ACHN (cell line): ENCODE measurements around the gene IQUB.
A peak's percentile ranks its signal among the peaks of the same experiment; 100 is the strongest.

Source experiments
- DNase-seq: peaks from one replicate; pipeline ENCODE4 v3.0.0-alpha.2; 2015
- in situ Hi-C: cut with HindIII; loops from 2 replicates; pipeline ENCODE4 v1.10.0; 2017; ENCODE audit warnings: low sequenced_read_pairs, low pct_ligation_motif_present, low pct_unique_long_range_greater_than_20kb

Gene IQUB

DNA sequence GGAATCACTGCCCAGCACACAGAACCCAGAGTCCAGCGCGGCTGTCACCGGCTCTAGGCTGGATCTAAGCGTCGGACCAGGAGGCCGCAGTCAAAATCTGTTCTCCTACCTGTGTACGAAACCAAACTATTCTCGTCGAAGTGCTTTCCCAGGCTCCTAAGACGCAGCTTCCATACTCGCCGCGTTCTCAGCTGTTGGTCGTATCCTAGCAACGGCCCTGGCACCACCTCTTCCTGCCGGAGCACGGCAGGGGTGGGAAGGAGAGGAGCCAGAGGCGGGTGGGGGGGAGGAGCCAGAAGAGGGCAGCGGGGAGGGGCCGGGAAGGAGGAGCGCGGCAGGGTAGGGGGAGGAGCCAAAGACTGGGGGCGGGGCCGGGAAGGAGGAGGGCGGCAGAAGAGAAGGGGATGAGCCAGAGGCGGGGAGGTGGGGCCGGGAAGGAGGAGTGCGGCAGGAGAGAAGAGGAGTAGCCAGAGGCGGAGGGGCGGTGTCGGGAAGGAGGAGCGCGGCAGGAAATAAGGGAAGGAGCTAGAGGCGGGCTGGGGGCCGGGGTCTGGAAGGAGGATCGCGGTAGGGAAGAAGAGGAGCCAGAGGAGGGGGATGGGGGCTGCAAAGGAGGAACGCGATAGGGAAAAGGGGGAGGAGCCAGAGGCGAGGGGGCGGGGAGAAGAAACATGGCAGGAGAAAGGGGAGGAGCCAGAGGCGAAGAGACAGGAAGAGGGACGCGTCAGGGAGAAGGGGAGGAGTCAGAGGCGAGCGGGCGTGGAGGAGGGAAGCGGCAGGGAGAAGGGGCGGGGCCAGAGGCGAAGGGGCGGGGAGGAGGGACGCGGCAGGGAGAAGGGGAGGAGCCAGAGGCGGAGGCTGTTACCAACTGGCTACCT lies at the start of gene IQUB:
IQUB (minus strand) TSS at position 213 of the 878 bp plus-strand sequence. CDS start 22,255 bp downstream, outside the sequence.
- in situ Hi-C loops, result no loop called here

DNA sequence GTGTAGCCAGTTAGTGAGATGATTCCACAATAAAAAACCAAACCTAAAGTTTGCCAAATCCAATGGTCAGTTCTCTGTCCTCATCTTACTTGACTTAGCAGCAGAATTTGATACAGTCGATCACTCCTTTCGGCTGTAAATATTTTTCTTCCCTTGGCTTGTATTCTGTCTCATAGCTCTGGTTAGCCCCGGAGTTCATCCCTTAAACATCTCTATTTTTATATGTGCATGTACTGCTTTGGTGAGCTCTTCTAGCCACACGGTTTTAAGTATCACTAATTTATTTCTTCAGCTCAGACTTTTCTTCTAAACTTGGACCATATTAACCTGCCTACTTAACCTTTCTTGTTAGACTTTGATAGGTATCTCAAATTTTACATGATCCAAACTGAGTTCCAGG lies 49.4 kb upstream of the IQUB start:
- in situ Hi-C loops, result no loop called here
- DNase-seq, result no peak

More for the DNA sequence above, at the start of gene IQUB:
- DNase-seq, result peak; percentile 99

DNA sequence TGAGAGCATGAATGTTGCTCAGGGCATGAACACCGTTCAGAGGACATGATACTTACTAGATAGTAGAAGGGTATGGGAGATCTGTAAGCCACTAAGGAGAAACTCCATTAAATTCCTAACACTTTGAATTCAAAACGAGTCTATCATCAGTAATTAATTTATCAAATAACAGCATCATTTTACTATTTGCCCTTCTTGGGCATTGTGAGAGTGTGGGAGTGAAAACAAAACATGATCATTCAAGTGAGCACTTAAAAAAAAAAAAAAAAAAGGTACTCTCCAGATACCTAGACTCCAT lies 46.7 kb upstream of the IQUB start:
- in situ Hi-C loops, result no loop called here
- no peak for DNase-seq

DNA sequence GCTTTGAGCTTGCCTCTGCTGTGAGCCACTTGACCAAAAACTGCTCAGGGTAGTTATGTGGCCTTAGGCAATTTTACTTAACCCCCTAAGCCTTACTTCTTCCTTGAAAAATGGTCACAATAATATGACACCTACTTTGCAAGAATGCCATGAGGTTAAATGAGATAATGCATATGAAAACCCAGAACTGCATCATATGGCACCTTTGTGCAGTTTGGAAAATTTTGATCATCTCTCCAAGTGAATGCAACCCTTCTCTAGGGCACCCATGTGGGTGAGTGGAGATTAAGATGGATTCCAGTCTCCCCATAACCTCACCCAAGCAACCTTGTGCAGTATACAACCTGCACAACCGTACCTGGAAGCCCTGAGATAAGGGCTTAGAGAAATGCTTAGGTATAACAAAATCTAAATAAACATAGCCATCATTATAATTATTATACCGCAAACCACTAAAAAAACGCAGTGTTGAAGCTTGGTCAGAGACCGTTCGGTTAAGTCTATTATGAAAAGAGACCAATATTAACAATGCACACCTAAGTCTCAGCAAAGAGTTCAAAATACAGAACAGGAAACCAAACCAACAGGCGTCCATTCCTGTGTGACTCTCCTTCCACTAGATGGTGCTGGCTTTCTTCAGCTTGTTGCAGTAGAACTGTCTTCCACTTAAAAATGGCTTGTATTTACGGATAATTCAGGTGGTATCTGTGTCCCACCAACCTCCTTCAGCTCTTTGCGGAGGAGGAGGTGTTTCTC lies 46.2 kb upstream of the IQUB start:
- peak; percentile 72 for DNase-seq
- in situ Hi-C loops, result no loop called here

DNA sequence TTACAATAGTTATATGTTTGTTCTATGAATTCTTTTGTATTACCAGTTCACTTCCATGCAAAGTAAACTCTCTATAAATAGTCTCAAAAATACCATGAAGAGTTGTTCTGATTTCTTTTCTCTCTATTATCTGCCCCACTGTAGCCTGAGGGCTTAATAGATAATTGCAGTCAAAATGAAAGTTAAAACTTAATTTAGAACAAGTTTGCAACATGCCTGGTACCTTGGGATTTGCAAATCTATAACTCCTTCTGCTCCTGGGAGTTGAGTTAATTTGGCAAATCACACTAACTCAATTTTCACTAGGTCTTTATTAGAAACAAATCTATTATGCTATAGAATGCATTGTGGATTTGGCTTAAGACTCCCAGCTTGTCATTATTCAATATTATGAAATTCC lies 45.0 kb upstream of the IQUB start:
- no peak for DNase-seq
- in situ Hi-C loops, result no loop called here

DNA sequence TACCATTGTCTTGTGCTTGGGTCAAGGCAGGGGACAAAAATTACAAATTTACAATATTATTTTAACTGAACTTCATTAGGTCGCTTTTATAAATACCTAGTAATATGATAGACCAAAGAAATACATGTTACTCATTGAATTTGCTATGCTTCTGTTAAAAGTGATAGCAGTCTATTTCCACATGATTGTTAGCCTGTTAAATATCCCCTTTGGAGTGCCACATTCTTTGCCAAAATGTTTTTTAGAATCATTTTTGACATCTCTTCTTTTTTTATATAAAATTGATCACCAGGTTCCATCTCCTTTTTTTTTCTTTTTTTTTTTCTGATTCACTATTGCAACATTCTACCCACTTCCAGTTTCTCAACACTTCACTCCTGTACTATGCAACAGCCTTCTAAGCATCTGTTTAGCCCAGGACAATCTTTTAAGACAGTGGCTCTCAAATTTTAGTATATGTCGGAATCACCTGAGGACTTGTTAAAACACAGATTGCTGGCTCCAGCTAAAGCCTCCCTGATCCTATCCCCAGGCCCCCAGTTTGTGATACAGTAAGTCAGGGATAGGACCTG lies 39.6 kb upstream of the IQUB start:
- in situ Hi-C loops, result no loop called here
- DNase-seq, result no peak

DNA sequence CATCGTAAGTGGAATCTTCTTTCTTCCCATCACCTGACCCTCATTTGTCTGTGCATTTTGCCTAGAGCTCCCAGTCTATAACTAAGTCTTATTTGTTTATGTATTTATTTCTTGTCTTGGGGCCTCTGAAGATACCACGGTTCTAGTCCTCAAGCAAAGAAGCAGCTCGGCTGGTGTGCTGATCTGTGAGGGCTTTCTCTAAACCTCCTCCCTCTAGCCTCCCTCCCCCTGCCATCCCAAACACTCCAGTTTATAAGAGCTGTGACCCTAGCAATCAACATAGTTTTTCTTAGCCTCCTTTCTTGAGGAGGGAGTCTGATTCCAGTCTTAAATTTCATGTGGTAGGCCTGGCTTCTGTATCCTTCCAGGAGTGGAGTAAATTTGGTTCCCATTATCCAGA lies 38.9 kb upstream of the IQUB start:
- DNase-seq, result no peak
- in situ Hi-C loops, result no loop called here

DNA sequence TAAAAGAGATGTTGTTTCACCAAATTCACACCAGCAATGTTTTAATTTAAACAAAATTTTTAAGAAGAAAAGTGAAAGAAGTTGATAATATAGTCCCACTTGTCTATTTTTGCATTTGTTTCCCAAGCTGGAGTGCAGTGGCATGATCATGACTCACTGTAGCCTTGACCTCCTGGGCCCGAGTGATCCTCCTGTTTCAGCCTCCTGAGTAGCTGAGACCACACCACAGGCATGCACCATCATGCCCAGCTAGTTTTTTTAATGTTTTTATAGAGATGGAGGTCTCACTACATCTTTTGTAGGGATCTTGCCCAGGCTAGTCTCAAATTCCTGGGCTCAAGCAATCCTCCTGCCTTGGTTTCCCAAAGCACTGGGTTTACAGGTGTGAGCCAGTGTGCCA lies 37.3 kb upstream of the IQUB start:
- in situ Hi-C loops, result no loop called here

DNA sequence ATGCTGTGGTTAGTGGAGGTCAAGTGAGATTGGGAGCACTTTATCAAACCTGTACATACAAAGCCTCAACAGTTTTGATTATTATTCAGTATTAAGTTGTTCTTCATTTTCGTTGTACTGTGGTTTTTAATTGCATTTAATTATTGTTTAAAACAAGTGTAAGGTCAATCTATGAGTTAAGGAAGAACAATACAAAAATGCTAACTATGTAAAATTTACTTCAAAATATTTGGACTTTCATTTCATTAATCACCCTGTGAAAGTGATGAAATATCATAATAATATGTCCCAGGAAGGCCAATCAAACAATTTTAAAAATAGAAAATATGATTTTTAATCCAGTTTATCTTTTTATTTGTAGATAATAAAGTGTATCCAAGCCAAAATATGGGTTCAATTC lies 36.8 kb upstream of the IQUB start:
- no peak for DNase-seq
- in situ Hi-C loops, result no loop called here

More for the DNA sequence above, 37.3 kb upstream of the IQUB start:
- no peak for DNase-seq

DNA sequence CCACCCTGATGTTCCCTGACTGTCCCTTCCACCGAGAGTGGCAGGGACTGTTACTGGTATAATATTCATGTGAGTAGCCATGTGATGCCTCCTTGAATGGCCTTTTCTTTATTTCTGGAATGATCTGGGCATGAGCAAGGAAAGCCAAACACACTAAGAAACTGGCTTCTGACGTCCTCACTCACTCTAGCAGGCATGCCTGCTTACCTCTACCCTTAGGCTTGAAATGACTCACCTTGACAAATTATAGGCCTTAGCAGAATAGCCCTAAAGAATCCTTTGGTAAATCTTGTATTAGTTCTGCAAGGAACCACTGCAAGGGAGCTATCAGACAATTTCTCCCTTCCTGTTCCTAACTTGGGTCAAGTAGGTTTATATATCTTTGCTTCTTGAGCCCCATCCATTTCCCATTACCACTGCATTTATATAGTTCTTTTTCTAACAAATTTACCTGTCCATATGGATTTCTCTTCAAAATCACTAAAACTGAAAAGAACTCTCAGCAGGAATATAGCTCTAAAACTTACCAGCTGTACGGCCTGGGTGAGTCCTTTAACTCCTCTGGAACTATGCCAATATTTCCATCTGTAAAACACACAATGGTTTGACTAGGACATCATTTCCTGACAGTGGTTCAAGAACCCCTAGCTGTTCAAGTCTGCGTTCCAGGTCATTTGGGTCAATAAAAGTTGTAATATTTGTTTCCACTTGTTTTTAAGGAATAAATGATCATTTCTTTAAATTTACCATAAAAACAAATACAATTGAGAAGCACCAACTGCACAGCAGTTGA lies 36.2 kb upstream of the IQUB start:
- in situ Hi-C loops, result no loop called here
- DNase-seq, result no peak

DNA sequence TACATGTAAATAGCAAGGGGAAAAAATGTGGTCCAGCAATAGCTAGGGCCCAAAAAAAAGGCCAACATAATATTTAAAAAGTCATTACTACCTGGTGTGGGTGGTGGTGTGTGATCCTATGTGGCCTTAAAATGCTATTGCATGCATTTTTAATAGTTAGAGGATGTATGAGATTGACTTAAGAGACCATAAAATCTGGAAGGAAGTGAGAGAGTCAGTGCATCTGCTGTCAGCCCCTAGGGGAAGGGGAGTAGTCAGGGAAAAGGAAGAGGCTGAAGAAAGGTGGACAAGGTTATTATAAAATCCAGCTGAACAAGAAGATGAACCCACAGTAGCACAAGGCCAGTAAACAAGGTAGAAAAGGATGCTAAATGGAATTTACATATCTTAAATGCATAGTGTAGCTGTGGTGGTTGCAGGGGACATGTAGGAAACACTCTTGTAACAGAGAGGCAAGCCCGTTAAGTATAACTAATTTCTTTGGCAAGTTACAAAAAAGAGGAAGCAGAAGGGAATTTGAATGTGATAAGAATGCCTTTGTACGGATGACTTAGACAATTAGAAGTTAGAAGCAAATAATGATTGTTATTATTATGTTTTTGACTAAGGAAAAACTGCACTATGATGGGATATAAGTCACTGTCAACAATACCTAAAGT lies 35.1 kb upstream of the IQUB start:
- in situ Hi-C loops, result no loop called here
- DNase-seq, result no peak

DNA sequence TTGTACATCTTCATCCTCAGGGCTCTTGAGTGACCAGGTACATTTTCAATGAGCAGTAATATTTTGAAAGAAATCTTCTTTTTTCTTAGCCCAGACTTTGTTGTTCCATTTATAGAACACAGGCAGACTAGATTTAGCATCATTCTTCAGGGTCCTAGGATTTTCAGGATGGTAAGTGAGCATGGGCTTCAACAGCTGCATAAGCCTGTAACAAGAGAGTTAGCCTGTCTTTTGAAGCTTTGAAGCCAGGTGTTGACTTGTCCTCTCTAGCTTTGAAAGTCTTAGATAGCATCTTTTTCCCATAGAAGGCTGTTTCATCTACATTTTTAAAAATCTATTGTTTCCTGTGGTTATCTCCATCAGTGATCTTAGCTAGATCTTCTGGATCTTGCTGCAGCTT lies 27.7 kb upstream of the IQUB start:
- no peak for DNase-seq
- in situ Hi-C loops, result no loop called here

DNA sequence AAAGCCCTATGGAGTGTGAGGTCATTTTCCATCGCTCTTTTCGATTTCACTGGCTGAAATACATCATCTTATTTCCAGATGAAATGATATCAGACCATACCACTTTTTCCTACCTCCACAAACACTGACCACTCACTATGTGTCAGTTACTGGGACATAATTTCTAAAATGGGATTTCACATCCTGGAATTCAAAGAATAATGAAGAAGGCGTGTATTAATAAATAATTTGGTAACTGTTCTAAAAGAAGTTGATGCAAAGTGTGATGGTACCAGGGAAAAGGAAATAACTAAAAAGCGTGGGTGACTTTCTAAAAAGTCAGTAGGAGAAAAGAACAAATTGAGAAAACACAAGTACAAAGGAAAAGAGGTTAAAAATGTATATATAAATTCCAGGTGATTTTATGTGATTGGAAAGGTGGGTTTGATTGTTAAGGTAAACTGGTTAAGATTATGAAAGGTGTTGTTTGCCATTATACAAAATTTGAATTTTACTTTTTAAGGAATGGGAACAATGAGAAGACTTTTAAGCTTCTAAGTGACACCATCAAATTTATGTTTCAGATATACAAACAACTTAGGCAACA lies 24.0 kb upstream of the IQUB start:
- DNase-seq, result no peak
- in situ Hi-C loops, result no loop called here

DNA sequence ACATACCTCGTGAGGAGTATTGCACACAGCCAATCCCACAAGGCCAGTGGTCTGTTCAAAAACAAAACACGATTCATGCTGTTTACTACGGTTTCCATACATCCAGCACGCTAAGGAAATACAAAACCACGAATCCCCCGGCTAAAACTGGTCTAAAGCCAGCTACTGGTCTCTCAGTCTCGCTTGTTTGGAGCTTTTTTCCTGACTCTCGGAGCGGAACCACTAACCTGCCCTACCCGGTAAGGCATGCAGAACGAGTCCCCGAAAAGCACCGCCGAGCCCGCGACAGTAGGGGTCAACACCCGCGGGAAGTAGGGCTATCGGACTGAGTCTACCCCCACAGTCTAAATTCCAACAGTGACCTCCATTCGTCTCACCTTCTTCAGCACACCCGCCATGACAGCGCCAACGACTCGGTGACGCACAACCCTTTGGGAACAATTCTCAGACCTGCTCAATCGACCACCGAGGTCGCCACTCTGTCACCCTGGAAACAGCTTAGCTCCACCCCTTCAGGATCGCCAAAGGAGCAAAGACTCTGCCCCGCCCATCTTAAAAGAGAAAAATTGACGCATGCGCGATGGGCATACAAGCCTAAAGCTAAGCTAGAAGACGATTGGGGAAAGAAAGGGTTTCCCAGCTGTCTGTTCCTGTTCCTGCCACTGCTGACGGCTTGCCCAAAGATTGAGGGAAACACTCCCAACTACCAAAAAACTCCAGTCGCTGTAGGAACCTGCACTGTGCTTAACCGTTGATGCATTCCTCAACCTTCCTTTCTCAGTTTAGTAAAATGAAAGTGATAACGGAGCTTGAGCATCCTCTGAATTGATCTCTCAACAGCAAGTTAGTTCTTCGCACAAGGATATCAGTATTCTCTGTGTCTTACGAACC lies 23.2 kb upstream of the IQUB start, which contains the start of gene NDUFA5:
NDUFA5 (minus strand) TSS at position 421 of the 891 bp plus-strand sequence; CDS start at position 398, 23 bp downstream.
- peak; percentile 100 for DNase-seq
- in situ Hi-C loops, result no loop called here

DNA sequence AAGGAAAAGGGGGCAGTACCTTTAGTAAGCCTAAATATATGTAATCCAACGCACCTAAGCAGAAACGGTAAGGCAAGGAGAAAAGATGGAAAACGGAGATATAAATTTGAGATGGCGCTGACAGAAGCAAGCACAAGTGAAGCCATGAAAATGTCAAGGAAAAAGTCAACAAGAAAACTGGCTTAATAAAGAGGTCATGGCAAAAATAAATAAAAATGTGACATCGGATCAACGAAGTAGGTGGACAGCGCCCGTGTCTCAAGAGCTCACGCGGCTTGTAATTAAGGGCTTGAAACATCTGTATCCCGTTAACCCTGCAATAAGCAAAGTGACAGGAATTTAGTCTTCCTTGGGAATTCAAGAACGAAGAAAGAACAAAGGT lies 22.6 kb upstream of the IQUB start:
- in situ Hi-C loops, result no loop called here
- DNase-seq, result peak; percentile 35

DNA sequence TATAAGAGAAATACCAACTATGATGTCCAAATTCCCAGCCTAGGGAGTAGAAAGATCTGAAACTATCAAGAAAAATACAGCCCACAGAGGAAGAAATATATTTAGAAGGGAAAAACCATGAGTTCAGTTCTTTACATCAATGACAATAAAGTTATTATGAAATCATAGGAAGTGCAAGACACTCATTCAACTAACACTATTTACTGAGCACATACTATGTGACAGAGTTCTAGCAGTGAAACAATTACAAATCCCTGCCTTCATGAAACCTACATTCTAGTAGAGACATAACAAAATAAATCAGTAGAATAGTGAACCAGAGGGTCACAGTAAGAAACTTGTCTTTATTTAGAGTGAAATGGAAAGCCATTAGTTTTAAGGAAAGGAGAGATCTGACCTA lies 21.1 kb upstream of the IQUB start:
- in situ Hi-C loops, result no loop called here
- no peak for DNase-seq

DNA sequence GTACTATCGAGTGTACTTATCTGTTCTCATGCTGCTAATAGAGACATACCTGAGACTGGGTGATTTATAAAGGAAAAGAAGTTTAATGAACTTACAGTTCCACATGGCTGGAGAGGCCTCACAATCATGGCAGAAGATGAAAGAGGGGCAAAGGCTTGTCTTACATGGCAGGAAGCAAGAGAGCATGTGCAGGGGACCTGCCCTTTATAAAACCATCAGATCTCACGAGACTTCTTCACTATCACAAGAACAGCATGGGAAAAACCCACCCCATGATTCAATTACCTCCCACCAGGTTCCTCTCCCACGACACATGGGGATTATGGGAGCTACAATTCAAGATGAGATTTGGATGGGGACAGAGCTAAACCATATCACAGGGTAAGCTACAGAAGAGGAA lies 18.8 kb upstream of the IQUB start:
- no peak for DNase-seq
- in situ Hi-C loops, result no loop called here
